Lung (tissue), 12 donors: ENCODE data around the gene TPRG1. TPM values are rescaled to one million over a fixed set of nuclear protein-coding genes. Genes with fewer than 3 reads are reported as not detected.
A peak's percentile ranks its signal among the peaks of the same experiment; 100 is the strongest.

Experiments
- ATAC-seq: fragments of 200-7000 bp; cut with Tn5 transposase; one replicate; pipeline ENCODE4 v1.9.1; 2020; ENCODE audit warnings: moderate number of reproducible peaks; ENCODE audit not compliant: insufficient read depth, low FRiP score
- DNase-seq, 3 donors: peaks; one replicate each; pipeline ENCODE4 v3.0.0-alpha.2; 2013 to 2017
- H3K27ac ChIP-seq, 2 donors: one replicate each; pipeline ENCODE4 v1.5.1; 2013; ENCODE audit warnings: mild to moderate bottlenecking in 2 of 2, moderate library complexity in 2 of 2, control low read depth in 1 of 2, inconsistent platforms in 1 of 2, low read depth in 1 of 2, low read length in 1 of 2
- H3K27me3 ChIP-seq, 3 donors: one replicate each; pipeline ENCODE4 v1.5.1; 2013; ENCODE audit warnings: low read length in 2 of 3; ENCODE audit not compliant: control insufficient read depth in 3 of 3, insufficient read depth in 3 of 3
- H3K36me3 ChIP-seq, 4 donors: one replicate each; pipeline ENCODE4 v1.5.1; 2013; ENCODE audit warnings: low read length in 4 of 4, mild to moderate bottlenecking in 1 of 4, moderate library complexity in 1 of 4; ENCODE audit not compliant: control insufficient read depth in 4 of 4, insufficient read depth in 4 of 4
- H3K4me1 ChIP-seq, 5 donors: one replicate each; pipeline ENCODE4 v1.5.1; 2013; ENCODE audit warnings: low read length in 5 of 5, mild to moderate bottlenecking in 2 of 5, moderate library complexity in 1 of 5; ENCODE audit not compliant: control insufficient read depth in 5 of 5, insufficient read depth in 5 of 5
- H3K4me3 ChIP-seq: one replicate; pipeline ENCODE4 v1.5.1; 2013; ENCODE audit warnings: mild to moderate bottlenecking, control low read depth, moderate library complexity
- H3K9ac ChIP-seq, 2 donors: one replicate each; pipeline ENCODE4 v1.5.1; 2013; ENCODE audit warnings: low read length in 2 of 2, control low read depth in 1 of 2; ENCODE audit not compliant: insufficient read depth in 1 of 2
- H3K9me3 ChIP-seq, 4 donors: one replicate each; pipeline ENCODE4 v1.5.1; 2013; ENCODE audit warnings: low read length in 3 of 4, mild to moderate bottlenecking in 1 of 4, moderate library complexity in 1 of 4; ENCODE audit not compliant: control insufficient read depth in 4 of 4, insufficient read depth in 3 of 4
- WGBS, 2 donors: extraction: QIAGEN DNeasy Blood & Tissue Kit; methylation state at CpG; one replicate each; pipeline ENCODE4 v1.1.7; 2013; 5-methylcytosine and 5-hydroxymethylcytosine counted together
- polyA plus RNA-seq, 2 donors: library from polyadenylated mRNA; stranded (reverse); fragments of 200-250 nt; gene quantifications; one replicate each; pipeline ENCODE4 v1.2.1, GENCODE V29; 2013
- total RNA-seq, 2 donors: library from RNA; depleted of rRNA in 1 of 2; stranded (reverse); fragments of >200 nt in 1 of 2; gene quantifications; one replicate each; pipeline ENCODE4 v1.2.1, GENCODE V29; 2014 to 2021
- TF ChIP-seq, protein P1 (sequence below): IDR thresholded peaks from 2 replicates; pipeline ENCODE4 v1.5.1; 2012; ENCODE audit warnings: mild to moderate bottlenecking; ENCODE audit errors: control extremely low read depth, extremely low read depth
- donor health status: control.
- donor health status: control.
- donor health status: Bipolar disorder and iron deficiency.
- donor health status: healthy.
- donor health status: DM: yes; HTN: yes; CAD: no.

Gene TPRG1
- total and polyA plus RNA-seq, 4 donors, result 3.7 to 13.8 (median 9.4) TPM

DNA sequence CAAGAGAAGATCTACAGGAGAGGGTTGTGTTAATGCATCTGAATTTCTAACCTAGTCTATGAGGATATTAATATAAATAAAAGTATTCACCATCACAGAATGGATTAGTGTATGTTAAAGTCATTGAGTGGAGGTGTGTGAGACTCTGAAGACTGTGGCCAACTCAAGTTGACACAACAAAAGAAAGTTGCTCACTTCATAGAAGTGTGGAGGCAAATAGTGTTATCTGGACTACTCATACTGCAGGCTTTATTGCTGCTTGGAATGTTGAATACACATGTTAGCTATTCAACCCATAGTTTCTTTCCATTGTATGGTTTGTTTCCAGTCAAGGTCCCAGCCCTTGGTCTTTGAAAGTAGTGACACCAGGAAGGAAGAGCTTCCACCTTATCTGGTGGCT, 38.0 kb upstream of the TPRG1 start:
- Histone ChIP-seq H3K4me3 (no peak overlapping the region), H3K36me3 (no peaks in the 10 kb centered on the region), H3K9ac (no peak overlapping the region), H3K27me3 (no peaks in the 10 kb centered on the region), H3K4me1 (peaks cover 0 to 4% (median 0%) of the 10 kb centered on the region in 5 donors), H3K9me3 (no peaks in the 10 kb centered on the region), H3K27ac (no peak overlapping the region)
- DNase-seq (peak in 1 of 3 donors; percentile 29), ATAC-seq (no peak)
- TF ChIP-seq, protein P1, sequence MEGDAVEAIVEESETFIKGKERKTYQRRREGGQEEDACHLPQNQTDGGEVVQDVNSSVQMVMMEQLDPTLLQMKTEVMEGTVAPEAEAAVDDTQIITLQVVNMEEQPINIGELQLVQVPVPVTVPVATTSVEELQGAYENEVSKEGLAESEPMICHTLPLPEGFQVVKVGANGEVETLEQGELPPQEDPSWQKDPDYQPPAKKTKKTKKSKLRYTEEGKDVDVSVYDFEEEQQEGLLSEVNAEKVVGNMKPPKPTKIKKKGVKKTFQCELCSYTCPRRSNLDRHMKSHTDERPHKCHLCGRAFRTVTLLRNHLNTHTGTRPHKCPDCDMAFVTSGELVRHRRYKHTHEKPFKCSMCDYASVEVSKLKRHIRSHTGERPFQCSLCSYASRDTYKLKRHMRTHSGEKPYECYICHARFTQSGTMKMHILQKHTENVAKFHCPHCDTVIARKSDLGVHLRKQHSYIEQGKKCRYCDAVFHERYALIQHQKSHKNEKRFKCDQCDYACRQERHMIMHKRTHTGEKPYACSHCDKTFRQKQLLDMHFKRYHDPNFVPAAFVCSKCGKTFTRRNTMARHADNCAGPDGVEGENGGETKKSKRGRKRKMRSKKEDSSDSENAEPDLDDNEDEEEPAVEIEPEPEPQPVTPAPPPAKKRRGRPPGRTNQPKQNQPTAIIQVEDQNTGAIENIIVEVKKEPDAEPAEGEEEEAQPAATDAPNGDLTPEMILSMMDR, result no peak

DNA sequence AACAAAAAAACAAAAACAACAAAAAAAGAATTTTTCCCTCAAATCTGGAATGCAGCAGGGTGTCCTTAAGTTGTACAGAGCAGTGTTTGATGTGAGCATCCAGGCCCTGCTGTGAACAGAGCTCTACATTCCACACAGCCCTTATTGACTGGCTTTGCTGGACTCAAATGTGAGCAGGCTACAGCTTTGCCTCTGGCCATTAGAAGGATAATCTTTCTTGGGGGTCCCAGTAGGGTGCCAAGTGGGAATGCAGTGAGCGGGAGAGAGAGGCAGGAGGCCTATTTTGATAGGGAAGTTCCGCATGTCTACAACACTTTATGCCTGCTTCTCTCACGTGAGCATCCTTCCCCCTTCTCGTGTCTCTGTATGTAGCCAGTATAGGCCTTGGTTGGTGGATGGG, 34.4 kb upstream of the TPRG1 start:
- peaks cover 0 to 19% (median 0%) of the 10 kb centered on the region in 5 donors for H3K4me1 ChIP-seq
- DNase-seq, result peak in 2 of 3 donors; percentile 32 to 43
- H3K4me3 ChIP-seq, result no peak overlapping the region
- no peaks in the 10 kb centered on the region for H3K9me3 ChIP-seq
- H3K27me3 ChIP-seq, result no peaks in the 10 kb centered on the region
- H3K27ac ChIP-seq, result no peak overlapping the region
- TF ChIP-seq, protein P1, result no peak
- H3K36me3 ChIP-seq, result no peaks in the 10 kb centered on the region
- H3K9ac ChIP-seq, result no peak overlapping the region
- no peak for ATAC-seq
- WGBS, 2 donors, result 86 to 93% methylated on average over 4 of the region's 4 CpGs

DNA sequence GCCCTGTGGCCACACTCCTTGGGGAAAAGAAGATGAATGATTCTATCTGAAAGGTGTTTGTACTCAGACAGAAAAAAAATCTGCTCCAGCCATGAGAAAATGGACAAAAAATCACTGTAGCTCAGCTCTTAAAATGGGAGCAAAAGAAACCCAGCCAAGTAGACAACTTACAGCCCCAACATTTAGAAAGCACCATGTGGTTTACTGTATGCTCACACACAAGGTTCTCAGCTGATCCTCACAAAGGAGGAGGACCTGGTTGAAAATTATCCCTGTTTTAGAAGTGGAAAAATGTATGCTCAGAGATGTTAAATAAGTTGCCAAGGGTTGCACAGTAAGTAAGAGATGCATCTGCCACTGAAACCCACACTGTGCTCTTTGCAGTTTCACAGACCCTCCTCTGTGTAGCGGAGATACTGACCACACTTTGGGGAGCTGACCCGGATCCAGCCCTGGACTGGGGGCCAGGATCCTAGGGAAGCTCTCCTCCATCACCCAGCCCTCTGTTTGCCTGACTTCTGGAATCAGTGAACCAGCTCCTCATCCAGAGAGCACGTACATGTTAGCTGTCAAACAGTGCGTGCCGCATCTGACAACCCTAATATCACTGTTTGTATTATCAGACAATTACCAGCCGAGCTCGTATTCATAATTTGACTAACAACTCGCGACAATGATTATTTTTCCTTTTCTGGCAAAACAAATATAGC, 32.7 kb upstream of the TPRG1 start:
- Histone ChIP-seq H3K27ac (peak overlapping the region in 1 of 2 donors; percentile 33), H3K9ac (no peak overlapping the region), H3K36me3 (no peaks in the 10 kb centered on the region), H3K4me3 (no peak overlapping the region), H3K9me3 (no peaks in the 10 kb centered on the region), H3K4me1 (peaks cover 0 to 19% (median 0%) of the 10 kb centered on the region in 5 donors), H3K27me3 (no peaks in the 10 kb centered on the region)
- ATAC-seq, result no peak
- TF ChIP-seq, protein P1, result no peak
- peak in 2 of 3 donors; percentile 85 to 95 for DNase-seq
- 81 to 86% methylated on average over 9 of the region's 9 CpGs for WGBS, 2 donors

DNA sequence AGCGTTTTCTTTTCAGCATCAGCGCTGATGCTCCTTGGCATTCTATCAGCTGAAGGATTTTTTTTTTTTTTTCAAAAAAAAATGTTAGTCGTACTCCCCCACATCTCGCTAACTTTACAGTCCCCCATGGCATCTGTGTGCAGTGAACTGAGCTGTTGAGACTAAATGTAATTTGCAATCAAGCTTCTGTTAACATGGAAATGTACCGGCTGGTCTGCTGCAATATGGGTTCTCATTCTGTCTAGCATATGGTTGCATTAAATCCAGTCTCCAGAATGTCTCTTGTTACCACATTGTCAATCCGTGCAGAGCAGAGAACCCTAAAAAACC, 32.2 kb upstream of the TPRG1 start:
- Histone ChIP-seq H3K4me3 (no peak overlapping the region), H3K9ac (no peak overlapping the region), H3K9me3 (no peaks in the 10 kb centered on the region), H3K27me3 (no peaks in the 10 kb centered on the region), H3K4me1 (peaks cover 0 to 19% (median 0%) of the 10 kb centered on the region in 5 donors), H3K36me3 (no peaks in the 10 kb centered on the region), H3K27ac (no peak overlapping the region)
- TF ChIP-seq, protein P1, result no peak
- ATAC-seq (no peak), DNase-seq (peak in 2 of 3 donors; percentile 75 to 97)
- WGBS, 2 donors, result 75 to 85% methylated on average over 6 of the region's 6 CpGs
